Lung (tissue), 12 donors: ENCODE measurements around the gene TBX3. TPM values are rescaled to one million over a fixed set of nuclear protein-coding genes. Genes with fewer than 3 reads are reported as not detected.

Source experiments
- ATAC-seq: fragments of 200-7000 bp; cut with Tn5 transposase; one replicate; pipeline ENCODE4 v1.9.1; 2020; ENCODE audit warnings: moderate number of reproducible peaks; ENCODE audit not compliant: insufficient read depth, low FRiP score
- DNase-seq, 3 donors: peaks; one replicate each; pipeline ENCODE4 v3.0.0-alpha.2; 2013 to 2017
- H3K27ac ChIP-seq, 2 donors: one replicate each; pipeline ENCODE4 v1.5.1; 2013; ENCODE audit warnings: mild to moderate bottlenecking in 2 of 2, moderate library complexity in 2 of 2, control low read depth in 1 of 2, inconsistent platforms in 1 of 2, low read depth in 1 of 2, low read length in 1 of 2
- H3K27me3 ChIP-seq, 3 donors: one replicate each; pipeline ENCODE4 v1.5.1; 2013; ENCODE audit warnings: low read length in 2 of 3; ENCODE audit not compliant: control insufficient read depth in 3 of 3, insufficient read depth in 3 of 3
- H3K36me3 ChIP-seq, 4 donors: one replicate each; pipeline ENCODE4 v1.5.1; 2013; ENCODE audit warnings: low read length in 4 of 4, mild to moderate bottlenecking in 1 of 4, moderate library complexity in 1 of 4; ENCODE audit not compliant: control insufficient read depth in 4 of 4, insufficient read depth in 4 of 4
- H3K4me1 ChIP-seq, 5 donors: one replicate each; pipeline ENCODE4 v1.5.1; 2013; ENCODE audit warnings: low read length in 5 of 5, mild to moderate bottlenecking in 2 of 5, moderate library complexity in 1 of 5; ENCODE audit not compliant: control insufficient read depth in 5 of 5, insufficient read depth in 5 of 5
- H3K4me3 ChIP-seq: one replicate; pipeline ENCODE4 v1.5.1; 2013; ENCODE audit warnings: mild to moderate bottlenecking, control low read depth, moderate library complexity
- H3K9ac ChIP-seq, 2 donors: one replicate each; pipeline ENCODE4 v1.5.1; 2013; ENCODE audit warnings: low read length in 2 of 2, control low read depth in 1 of 2; ENCODE audit not compliant: insufficient read depth in 1 of 2
- H3K9me3 ChIP-seq, 4 donors: one replicate each; pipeline ENCODE4 v1.5.1; 2013; ENCODE audit warnings: low read length in 3 of 4, mild to moderate bottlenecking in 1 of 4, moderate library complexity in 1 of 4; ENCODE audit not compliant: control insufficient read depth in 4 of 4, insufficient read depth in 3 of 4
- CTCF ChIP-seq: IDR thresholded peaks from 2 replicates; pipeline ENCODE4 v1.5.1; 2012; ENCODE audit warnings: mild to moderate bottlenecking; ENCODE audit errors: control extremely low read depth, extremely low read depth
- WGBS, 2 donors: extraction: QIAGEN DNeasy Blood & Tissue Kit; methylation state at CpG; one replicate each; pipeline ENCODE4 v1.1.7; 2013; 5-methylcytosine and 5-hydroxymethylcytosine counted together
- polyA plus RNA-seq, 2 donors: library from polyadenylated mRNA; stranded (reverse); fragments of 200-250 nt; gene quantifications; one replicate each; pipeline ENCODE4 v1.2.1, GENCODE V29; 2013
- total RNA-seq, 2 donors: library from RNA; depleted of rRNA in 1 of 2; stranded (reverse); fragments of >200 nt in 1 of 2; gene quantifications; one replicate each; pipeline ENCODE4 v1.2.1, GENCODE V29; 2014 to 2021
- donor health status: control.
- donor health status: control.
- donor health status: Bipolar disorder and iron deficiency.
- donor health status: healthy.
- donor health status: DM: yes; HTN: yes; CAD: no.

Gene TBX3
- total and polyA plus RNA-seq, 4 donors = 19.3 to 126 (median 39.6) TPM

GRCh38 chr12:114683709-114684097 is 272 bp downstream of the TBX3 start:
- no peaks in the 10 kb centered on the region for H3K9me3 ChIP-seq
- H3K9ac ChIP-seq = peak overlapping the region; percentile 90 to 100
- H3K4me3 ChIP-seq = peak overlapping the region; percentile 79
- H3K4me1 ChIP-seq = peaks cover 0 to 49% (median 12%) of the 10 kb centered on the region in 5 donors
- DNase-seq (no peak), ATAC-seq (no peak)
- TF ChIP-seq CTCF = no peak
- peaks cover 0 to 39% (median 7%) of the 10 kb centered on the region in 4 donors for H3K36me3 ChIP-seq
- peaks cover 0 to 70% (median 17%) of the 10 kb centered on the region in 3 donors for H3K27me3 ChIP-seq
- H3K27ac ChIP-seq = peak overlapping the region; percentile 86 to 96
- 3% methylated on average over 19 of the region's 19 CpGs for WGBS, 2 donors

GRCh38 chr12:114682785-114683708 is 928 bp downstream of the TBX3 start:
- ATAC-seq = no peak
- Histone ChIP-seq H3K4me3 (peak overlapping the region; percentile 79), H3K9ac (peak overlapping the region; percentile 90 to 100), H3K36me3 (peaks cover 0 to 41% (median 7%) of the 10 kb centered on the region in 4 donors), H3K9me3 (no peaks in the 10 kb centered on the region), H3K27me3 (peaks cover 0 to 67% (median 14%) of the 10 kb centered on the region in 3 donors), H3K27ac (peak overlapping the region; percentile 86 to 96), H3K4me1 (peaks cover 3 to 49% (median 11%) of the 10 kb centered on the region in 5 donors)
- peak; percentile 40 to 47 (median 42) for DNase-seq
- TF ChIP-seq CTCF = no peak
- WGBS, 2 donors = 4 to 5% methylated on average over 56 of the region's 56 CpGs

DNA sequence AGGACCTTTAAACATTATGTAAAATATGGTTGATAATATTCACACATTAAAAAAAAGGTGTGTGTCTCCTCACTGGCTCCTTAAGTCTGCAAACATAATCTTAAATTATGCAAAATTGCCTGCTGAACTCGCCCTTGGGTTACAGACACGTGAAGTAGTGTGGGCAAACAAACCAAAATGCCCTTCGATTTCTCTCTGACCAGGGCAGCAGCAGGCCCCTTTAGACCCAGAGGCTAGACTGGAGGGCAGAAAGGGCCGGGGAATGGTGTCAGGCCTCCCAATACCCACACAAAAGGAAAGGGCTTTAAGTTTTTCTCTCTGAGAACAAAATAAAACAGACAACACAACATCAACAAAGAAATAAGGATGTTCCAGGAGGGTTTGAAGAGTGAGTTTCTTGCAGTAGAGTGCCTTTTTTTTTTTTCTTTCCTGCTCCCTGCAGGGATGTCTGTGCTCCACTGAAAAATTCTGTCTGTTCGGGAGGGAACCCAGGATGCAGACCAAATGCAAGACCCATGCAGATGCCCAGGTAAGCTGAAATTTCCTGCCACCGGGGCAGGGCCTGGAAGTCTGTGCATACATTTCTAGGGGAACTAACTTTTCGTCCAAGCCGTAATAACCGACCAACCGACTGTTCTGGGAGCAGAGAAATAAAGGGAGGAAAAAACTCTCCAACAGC is 1.7 kb downstream of the TBX3 start:
- 23 to 26% methylated on average over 10 of the region's 10 CpGs for WGBS, 2 donors
- H3K27me3 ChIP-seq = peaks cover 0 to 64% (median 14%) of the 10 kb centered on the region in 3 donors
- no peak for TF ChIP-seq CTCF
- no peaks in the 10 kb centered on the region for H3K9me3 ChIP-seq
- H3K4me3 ChIP-seq = peak overlapping the region; percentile 79
- H3K9ac ChIP-seq = peak overlapping the region; percentile 90 to 100
- H3K36me3 ChIP-seq = peaks cover 0 to 41% (median 9%) of the 10 kb centered on the region in 4 donors
- H3K4me1 ChIP-seq = peaks cover 3 to 50% (median 15%) of the 10 kb centered on the region in 5 donors
- H3K27ac ChIP-seq = peak overlapping the region; percentile 86 to 96
- ATAC-seq (no peak), DNase-seq (peak in 2 of 3 donors; percentile 53 to 62)
